Measurements from ENCODE around the gene LLGL2.
"Not testable (repeated sequence)": the region's sequence is repeated elsewhere in the genome, so short reads cannot be mapped to it uniquely, and the experiment has no call there.

LLGL2 gene

GRCh38 chr17:75524970-75525805 is at the start of gene LLGL2:
Gene LLGL2, plus strand, starts transcription at chr17:75525697. Its CDS starts 17,730 bp downstream, at chr17:75543427.
- DNase-seq (ENCODE audit: low spot score): peak; percentile 90

- no peak for DNase-seq (ENCODE audit: low spot score)
These were observed 49.6 kb upstream of the LLGL2 start for GRCh38 chr17:75475851-75476250.

GRCh38 chr17:75476271-75476671 is 49.2 kb upstream of the LLGL2 start:
- DNase-seq (ENCODE audit: low spot score): no peak

GRCh38 chr17:75476752-75477489 is 48.6 kb upstream of the LLGL2 start:
- DNase-seq (ENCODE audit: low spot score): no peak

- DNase-seq (ENCODE audit: low spot score): not testable (repeated sequence)
These were observed 48.0 kb upstream of the LLGL2 start for GRCh38 chr17:75477490-75477862.

- DNase-seq (ENCODE audit: low spot score): no peak
These were observed 47.0 kb upstream of the LLGL2 start for GRCh38 chr17:75478508-75478907.

GRCh38 chr17:75480281-75480680 is 45.2 kb upstream of the LLGL2 start:
- DNase-seq (ENCODE audit: low spot score): no peak

GRCh38 chr17:75481194-75482068 is 44.1 kb upstream of the LLGL2 start:
- no peak for DNase-seq (ENCODE audit: low spot score)

- DNase-seq (ENCODE audit: low spot score): no peak
These were observed 43.2 kb upstream of the LLGL2 start for GRCh38 chr17:75482098-75482942.

- no peak for DNase-seq (ENCODE audit: low spot score)
These were observed 39.8 kb upstream of the LLGL2 start for GRCh38 chr17:75485688-75486087.

GRCh38 chr17:75486151-75486550 is 39.3 kb upstream of the LLGL2 start:
- no peak for DNase-seq (ENCODE audit: low spot score)

- DNase-seq (ENCODE audit: low spot score): no peak
These were observed 38.5 kb upstream of the LLGL2 start for GRCh38 chr17:75486951-75487350.

GRCh38 chr17:75487351-75488070 is 38.0 kb upstream of the LLGL2 start:
- DNase-seq (ENCODE audit: low spot score): no peak

- no peak for DNase-seq (ENCODE audit: low spot score)
These were observed 36.6 kb upstream of the LLGL2 start for GRCh38 chr17:75488693-75489510.

- no peak for DNase-seq (ENCODE audit: low spot score)
These were observed 36.0 kb upstream of the LLGL2 start for GRCh38 chr17:75489511-75489955.

GRCh38 chr17:75490173-75490743 is 35.2 kb upstream of the LLGL2 start:
- DNase-seq (ENCODE audit: low spot score): no peak

GRCh38 chr17:75490953-75491649 is 34.4 kb upstream of the LLGL2 start:
- DNase-seq (ENCODE audit: low spot score): no peak

GRCh38 chr17:75491680-75492079 is 33.8 kb upstream of the LLGL2 start:
- DNase-seq (ENCODE audit: low spot score): no peak

Measured in SW480 (cell line).